Testis (tissue), 2 donors: ENCODE results near the gene RHBDL2.

Experiments used
- CTCF ChIP-seq, 3 experiments: fragments of 450-650 bp in 2 of 3; fragments of 200-600 bp in 1 of 3; sonication (generic) in 1 of 3; IDR thresholded peaks; one replicate each; pipeline ENCODE4 v1.5.1; 2016 to 2019; ENCODE audit warnings: antibody characterized with exemption in 3 of 3, mild to moderate bottlenecking in 2 of 3, moderate library complexity in 1 of 3
- POLR2A ChIP-seq: fragments of 450-650 bp; IDR thresholded peaks from one replicate; pipeline ENCODE4 v1.6.1; 2017; ENCODE audit warnings: antibody characterized with exemption, mild to moderate bottlenecking, moderate library complexity

- no peak for TF ChIP-seq POLR2A
- TF ChIP-seq CTCF (IDR thresholded peaks at IDR 0.05) = no peak
These were observed 102.3 kb downstream of the RHBDL2 start for GRCh38 chr1:38839363-38839762.
